Effector CD4-positive, alpha-beta T cell (primary cell): ENCODE data around the gene NPAS2.

Experiments used
- DNase-seq: peaks from one replicate; pipeline ENCODE4 v3.0.0-alpha.2; 2020

NPAS2 gene

DNA sequence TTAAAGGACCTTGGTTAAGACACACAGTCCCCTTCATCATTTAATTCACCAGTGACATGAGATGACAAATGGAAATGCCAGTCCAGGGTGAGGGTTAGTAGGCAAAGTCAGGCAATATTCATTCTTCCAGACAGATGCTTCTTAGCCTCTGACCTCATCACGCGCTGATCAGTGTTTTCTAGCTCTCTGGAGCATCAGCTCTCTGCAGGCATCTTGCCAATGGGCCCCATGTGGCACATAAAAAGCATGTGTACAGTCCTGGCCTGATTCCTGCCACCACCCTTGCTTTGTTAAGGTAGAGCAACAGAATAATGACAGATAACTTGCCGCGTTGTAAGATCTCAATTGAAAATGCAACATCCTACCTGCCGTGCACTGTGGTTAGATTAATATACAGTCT lies 20.3 kb upstream of the NPAS2 start:
- no peak for DNase-seq

DNA sequence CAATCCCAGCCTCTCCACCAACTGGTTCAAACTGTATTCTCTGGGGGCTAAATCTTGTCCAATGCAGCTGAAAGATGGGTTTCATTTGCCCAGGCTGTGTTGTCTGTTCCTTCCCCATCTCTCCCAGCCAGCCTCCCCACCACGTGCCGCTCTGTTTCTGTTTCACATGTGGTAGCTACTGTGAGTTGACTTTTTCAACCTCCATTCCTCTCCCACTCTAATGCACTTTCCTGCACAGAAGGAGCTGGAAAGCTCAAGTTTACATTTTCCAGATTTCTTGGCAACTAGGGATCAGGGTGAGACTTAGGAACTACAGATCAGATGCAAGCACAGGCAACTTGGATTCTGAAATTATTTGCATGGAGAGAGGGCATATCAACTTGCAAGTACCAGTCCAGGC lies 19.0 kb upstream of the NPAS2 start:
- no peak for DNase-seq

DNA sequence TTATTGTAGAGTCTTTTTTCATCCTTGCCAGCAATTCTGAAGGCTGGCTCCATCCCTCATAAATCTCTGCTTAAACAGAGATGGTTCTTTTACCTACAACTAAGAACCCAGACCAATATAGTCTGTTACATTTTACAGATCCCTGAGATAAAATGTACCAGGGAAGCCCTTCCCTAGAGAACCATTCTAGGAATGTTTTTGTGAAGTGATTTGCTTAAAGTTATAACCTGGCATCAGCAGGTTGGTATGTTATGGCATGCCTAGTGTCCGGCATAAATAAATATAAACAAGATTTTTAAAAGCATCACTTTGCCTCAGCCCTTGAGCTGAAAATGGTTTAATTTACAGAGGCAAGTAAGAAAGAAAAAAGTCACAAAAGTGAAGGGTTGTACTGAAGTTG lies 18.5 kb upstream of the NPAS2 start:
- DNase-seq: no peak

GRCh38 chr2:100802066-100802465 lies 17.9 kb upstream of the NPAS2 start:
- DNase-seq: no peak

GRCh38 chr2:100803334-100803733 lies 16.6 kb upstream of the NPAS2 start:
- DNase-seq: no peak

- no peak for DNase-seq
Observed at GRCh38 chr2:100806550-100806949, 13.4 kb upstream of the NPAS2 start.

- DNase-seq: no peak
Observed at GRCh38 chr2:100807707-100808106, 12.2 kb upstream of the NPAS2 start.

GRCh38 chr2:100808582-100808981 lies 11.4 kb upstream of the NPAS2 start:
- no peak for DNase-seq

DNA sequence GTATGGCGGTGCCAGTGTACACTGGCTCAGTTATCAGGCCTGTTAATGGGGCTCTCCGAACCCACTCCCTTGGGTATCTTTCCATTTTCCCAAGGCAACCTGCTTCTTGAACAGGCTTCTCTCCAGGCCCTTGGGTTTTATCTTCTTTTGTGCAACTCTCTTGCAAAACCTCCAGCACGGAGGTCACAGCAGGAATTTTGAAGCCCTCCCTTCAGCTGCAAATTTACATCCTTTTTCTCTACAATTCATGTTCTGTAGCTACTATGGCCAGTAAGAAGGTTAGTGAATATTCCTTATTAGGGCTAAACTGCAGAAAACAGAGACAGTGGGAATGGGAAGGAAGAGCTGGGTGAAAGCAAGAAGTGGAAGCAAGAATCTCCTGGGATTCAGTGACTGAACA lies 10.4 kb upstream of the NPAS2 start:
- no peak for DNase-seq

DNA sequence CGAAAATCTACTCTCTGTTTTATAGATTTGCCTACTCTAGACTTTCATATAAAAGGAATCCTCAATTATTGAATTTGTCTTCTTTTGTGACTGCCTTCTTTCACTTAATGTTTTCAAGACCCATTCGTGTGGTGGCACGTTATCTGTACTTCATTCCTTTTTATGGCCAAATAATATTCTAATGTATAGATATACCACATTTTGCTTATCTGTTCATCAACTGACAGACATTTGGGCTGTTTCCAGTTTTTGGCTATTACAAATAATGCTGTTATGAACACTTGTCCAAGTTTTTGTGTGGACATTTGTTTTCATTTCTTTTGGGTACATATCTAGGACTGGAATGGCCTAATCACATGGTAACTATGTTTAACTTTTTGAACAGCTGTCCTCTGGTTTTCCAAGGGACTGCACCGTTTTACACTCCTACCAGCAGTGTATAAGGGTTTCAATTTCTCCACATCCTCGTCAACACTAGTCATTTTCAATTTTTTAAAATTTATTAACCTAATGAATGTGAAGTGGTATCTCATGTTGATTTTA lies 9.3 kb upstream of the NPAS2 start:
- no peak for DNase-seq

- DNase-seq: no peak
Observed at GRCh38 chr2:100812116-100812515, 7.8 kb upstream of the NPAS2 start.

DNA sequence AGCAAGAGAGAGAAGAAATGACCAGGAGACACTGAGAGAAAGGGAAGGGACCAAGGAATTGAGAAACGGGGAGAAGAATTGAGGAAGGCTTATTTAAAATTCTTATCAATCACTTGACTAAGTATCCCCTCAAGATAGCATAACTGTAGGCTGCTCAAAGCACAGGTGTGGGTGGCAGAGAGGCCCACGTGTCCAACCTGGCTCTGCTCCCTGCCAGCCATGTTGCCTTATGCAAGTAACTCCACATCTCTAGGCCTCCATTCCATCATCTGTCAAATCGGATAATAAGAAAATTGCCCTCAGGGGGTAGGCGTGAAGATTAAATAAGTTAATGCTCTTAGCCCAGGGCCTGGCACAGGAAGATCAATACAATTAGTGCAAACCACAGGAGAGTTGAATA lies 7.4 kb upstream of the NPAS2 start:
- no peak for DNase-seq

DNA sequence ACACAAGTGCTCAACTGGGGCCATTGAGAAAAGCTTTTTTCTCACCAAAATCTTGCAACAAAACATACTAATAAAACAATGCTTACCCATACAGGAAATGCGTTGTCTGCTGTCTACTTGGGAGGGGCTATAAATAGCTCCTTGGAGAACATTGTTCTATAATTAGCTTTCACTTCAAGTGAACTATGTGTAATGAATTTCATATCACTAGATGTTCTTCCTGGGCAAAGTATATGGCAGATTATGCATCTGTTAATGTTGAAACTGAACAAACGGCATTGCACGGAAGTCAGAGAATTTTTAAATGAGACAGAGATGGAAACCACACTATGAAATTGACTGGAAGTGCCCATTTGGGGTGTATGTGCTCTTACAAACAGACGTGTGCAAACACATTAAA lies 6.4 kb upstream of the NPAS2 start:
- DNase-seq: no peak

DNA sequence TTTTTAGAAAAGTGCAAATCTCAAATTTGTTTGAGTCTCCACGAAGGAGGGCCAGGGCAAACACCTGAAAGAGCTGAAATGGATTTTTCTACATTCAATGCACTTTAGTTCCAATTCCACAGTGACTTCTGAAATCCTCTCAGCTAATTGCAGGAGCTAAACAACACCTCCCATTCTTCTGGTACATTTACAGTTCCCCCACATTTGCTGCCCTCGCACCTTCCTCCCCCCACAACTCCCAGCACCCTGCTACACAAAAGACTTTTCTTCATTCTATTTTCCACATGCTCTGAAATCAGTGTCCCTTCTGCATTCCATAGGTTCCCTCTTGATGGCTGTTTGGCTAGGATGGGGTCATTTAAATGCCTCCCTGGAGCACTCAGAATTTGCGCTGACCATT lies 5.9 kb upstream of the NPAS2 start:
- DNase-seq: no peak

- DNase-seq: no peak
Observed at GRCh38 chr2:100814453-100814852, 5.5 kb upstream of the NPAS2 start.

GRCh38 chr2:100817388-100817985 lies 2.5 kb upstream of the NPAS2 start:
- no peak for DNase-seq

DNA sequence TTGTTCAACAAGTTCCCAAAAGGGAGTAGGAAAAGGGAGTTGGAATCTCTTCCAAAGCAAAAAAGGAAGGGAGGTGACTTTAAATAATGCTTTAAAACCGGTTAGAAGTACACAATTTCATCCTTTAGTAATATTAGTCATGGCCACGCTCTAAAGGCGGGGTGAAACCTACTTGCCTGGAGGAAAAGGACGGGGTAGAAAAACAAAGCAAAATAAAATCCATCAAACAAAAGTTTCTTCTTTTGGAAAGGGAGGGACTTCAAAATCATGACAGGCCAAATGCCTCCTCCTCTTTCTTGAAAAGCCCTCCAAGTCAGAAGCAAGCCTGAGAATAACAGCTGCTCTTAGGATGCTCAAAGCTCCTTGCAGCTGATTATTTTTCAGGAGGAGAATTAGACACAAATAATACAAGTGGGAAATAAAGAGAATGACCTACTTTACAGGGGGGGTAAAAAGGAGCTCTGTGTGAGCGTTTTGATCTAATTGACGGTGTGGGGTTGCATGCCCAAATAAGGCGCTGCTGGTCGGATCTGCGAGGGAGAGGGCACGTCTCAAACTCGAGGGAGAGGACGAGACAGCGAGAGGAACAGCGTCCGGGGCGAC lies 1.8 kb upstream of the NPAS2 start:
- no peak for DNase-seq

GRCh38 chr2:100818606-100819369 lies 1.2 kb upstream of the NPAS2 start:
- no peak for DNase-seq

GRCh38 chr2:100820273-100820522 lies 259 bp downstream of the NPAS2 start:
- DNase-seq: no peak

DNA sequence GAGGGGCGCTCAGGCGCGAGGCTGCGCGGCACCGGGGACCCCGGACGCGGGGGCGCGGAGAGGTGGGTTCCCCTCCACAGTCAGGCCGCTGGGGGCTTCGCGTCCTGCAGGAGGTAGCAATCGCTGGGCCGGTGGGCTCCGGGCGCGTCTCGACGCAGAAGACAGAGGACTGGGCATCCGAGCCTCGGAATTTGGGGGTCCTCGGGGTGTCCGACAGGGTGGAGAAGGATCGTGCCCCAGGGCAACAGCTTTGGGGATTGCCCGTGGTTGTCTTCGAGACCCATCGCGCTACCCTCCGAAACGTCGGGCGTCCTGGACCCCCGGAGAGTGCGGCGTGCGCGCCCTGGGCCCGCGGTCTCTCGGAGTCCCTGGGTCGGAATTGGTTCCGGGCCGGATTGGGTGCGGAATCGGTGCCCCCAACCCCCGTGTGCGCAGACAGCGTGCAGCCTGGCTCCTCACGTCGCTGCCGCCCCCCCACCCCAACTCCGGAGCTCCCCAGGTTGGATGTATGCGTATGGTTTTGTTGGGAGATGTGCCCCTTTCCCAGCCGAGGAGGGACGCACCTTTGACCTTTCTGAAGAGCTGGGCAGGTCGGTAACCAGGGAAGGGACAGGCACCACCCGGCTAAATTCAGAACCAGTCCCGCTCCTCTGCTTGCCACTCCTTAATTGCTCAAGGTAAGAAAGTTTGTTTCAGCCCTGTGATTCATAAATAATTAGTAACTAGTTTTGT lies 750 bp downstream of the NPAS2 start:
- DNase-seq: no peak

- no peak for DNase-seq
Observed at GRCh38 chr2:100821255-100821910, 1.4 kb downstream of the NPAS2 start.

GRCh38 chr2:100821911-100822265 lies 1.9 kb downstream of the NPAS2 start:
- no peak for DNase-seq

- DNase-seq: no peak
Observed at GRCh38 chr2:100822587-100823248, 2.8 kb downstream of the NPAS2 start.
